ENCODE results near the gene MUS81.

MUS81 gene

DNA sequence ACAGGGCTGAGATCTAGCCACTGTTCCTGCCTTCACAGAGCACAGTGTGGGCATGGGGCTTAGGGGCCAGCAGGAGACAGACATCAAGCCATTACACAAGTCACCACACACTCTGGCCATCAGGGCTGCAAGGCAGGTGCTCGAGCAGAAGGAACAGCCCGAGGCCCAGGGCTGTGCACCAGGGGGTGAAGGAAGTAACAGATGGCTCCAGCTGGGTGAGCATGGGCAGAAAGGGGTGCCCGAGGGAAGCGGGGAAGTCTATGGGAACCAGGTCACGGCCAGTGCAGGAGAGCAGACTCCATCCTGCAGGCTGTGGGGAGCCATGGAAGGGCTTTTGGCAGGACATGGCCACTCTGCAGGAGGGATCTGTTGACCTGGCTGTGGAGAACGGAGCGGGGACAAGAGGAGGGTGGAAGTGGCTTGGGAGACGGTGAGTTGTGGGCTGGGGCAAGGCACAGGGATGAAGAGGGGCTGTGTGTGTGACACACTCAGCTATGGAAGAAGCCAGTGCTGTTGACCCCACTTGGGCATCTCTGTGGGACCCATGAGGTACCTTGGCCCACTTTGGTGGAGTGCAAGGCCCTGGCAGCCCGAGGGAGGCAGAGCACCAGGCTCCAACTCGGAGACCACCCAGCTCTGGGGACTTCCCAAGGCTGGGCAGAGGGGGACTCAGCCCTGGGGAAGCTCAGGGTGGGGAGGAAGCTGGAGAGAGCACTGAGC, 55.0 kb downstream of the MUS81 start:
- H3K27me3 ChIP-seq (replicated peaks; ENCODE audit: control insufficient read depth, insufficient read depth, low read length), result no peaks in the 10 kb centered on the region
- H3K4me3 ChIP-seq (replicated peaks; ENCODE audit: low read depth, low read length), result no peak overlapping the region
- peaks cover 2% of the 10 kb centered on the region for H3K36me3 ChIP-seq (ENCODE audit: control insufficient read depth, insufficient read depth, low read length)
- TF ChIP-seq, protein P1, sequence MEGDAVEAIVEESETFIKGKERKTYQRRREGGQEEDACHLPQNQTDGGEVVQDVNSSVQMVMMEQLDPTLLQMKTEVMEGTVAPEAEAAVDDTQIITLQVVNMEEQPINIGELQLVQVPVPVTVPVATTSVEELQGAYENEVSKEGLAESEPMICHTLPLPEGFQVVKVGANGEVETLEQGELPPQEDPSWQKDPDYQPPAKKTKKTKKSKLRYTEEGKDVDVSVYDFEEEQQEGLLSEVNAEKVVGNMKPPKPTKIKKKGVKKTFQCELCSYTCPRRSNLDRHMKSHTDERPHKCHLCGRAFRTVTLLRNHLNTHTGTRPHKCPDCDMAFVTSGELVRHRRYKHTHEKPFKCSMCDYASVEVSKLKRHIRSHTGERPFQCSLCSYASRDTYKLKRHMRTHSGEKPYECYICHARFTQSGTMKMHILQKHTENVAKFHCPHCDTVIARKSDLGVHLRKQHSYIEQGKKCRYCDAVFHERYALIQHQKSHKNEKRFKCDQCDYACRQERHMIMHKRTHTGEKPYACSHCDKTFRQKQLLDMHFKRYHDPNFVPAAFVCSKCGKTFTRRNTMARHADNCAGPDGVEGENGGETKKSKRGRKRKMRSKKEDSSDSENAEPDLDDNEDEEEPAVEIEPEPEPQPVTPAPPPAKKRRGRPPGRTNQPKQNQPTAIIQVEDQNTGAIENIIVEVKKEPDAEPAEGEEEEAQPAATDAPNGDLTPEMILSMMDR (IDR thresholded peaks at IDR 0.05; ENCODE audit: insufficient read depth, low read length, poor library complexity, severe bottlenecking), result no peak
- no peak for DNase-seq (ENCODE audit: extremely low read depth, insufficient read length)

DNA sequence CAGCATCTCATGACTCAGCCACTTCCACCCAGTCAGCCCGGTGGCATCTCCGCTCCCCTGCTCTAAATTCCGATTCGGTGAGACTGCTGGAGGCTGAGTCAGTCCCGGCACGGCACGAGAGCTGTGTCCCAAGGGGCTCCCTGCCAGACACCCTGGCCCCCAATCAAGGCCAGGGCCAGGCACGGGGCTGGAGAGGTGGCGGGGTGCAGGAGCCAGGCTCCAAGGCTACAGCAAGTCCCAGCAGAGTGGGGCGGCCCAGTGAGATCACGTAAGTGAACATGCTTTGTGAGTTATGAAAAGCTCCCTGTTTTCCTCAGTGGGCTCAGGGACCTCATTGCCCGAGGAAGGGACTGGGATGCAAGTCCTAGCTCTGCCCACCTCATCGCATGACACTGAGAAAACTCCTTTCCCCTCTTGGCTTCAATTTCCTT, 55.6 kb downstream of the MUS81 start:
- TF ChIP-seq, protein P1 (IDR thresholded peaks at IDR 0.05; ENCODE audit: insufficient read depth, low read length, poor library complexity, severe bottlenecking), result no peak
- Histone ChIP-seq H3K36me3 (ENCODE audit: control insufficient read depth, insufficient read depth, low read length) (peaks cover 2% of the 10 kb centered on the region), H3K4me3 (replicated peaks; ENCODE audit: low read depth, low read length) (no peak overlapping the region), H3K27me3 (replicated peaks; ENCODE audit: control insufficient read depth, insufficient read depth, low read length) (no peaks in the 10 kb centered on the region)
- DNase-seq (ENCODE audit: extremely low read depth, insufficient read length), result no peak

Data from GM06990 (cell line).